GM19035 (cell line): ENCODE data around the gene TEAD2.

Source experiments
- ATAC-seq: cut with Tn5 transposase; IDR thresholded peaks from one replicate; pipeline ENCODE4 v1.9.1; 2021; ENCODE audit not compliant: unreplicated experiment

The TEAD2 gene

DNA sequence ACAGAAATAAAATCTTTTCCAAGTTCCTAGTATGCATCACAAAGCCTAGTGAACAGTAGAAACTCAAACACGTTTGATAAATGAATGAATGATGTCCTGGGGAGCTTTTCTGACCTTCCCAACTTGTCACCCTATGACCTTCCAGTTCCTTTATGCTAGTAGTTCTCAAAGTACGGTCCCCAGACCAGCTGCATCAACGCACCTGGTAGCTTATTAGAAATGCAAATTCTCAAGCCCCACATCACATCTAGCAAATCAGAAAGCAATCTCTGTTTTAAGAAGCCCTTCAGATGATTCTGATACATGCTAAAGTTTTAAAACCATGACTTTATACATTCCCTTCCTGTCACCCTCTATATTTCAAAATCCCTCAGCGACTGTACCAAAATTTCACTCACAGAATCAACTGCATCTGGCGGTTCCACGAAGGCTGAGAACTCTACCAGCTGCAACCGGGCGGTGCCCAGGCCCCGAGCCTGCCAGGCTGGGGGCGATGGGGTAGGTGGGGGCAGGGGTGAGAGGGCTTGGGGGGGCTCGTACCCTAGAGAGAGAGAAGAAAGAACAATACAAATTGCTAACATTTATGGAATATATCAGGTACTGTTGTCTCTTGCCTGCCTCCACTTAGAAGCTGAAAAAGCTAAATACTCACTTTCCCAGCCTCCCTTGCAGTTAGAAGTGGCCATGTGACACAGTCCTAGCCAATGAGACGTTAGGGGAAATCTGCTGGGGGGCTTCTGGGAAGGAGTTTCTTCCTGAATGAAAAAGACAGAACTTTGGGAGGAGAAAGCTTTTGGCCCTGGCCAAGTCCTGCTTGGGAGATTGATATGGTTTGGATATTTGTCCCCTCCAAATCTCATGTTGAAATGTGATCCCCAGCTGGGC lies 13.7 kb downstream of the TEAD2 start:
- no peak for ATAC-seq

DNA sequence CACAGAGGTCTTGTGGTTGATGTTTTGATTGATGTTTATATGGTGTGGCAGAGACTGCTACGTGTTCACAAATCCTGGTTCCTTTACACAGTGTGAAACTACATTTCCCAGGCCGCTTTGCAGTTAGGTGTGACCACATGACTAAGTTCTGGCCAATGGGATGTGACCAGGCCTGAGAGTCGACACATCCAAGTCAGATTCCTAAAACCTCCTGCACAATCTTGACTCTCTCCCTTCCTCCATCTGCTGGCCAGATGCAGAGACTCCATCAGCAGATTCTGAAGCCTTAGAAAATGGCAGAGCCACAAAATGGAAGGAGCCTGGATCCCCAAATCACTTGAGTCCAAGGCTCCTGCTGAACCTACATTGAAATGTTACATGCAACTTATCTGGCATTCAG lies 14.4 kb downstream of the TEAD2 start:
- ATAC-seq: no peak

DNA sequence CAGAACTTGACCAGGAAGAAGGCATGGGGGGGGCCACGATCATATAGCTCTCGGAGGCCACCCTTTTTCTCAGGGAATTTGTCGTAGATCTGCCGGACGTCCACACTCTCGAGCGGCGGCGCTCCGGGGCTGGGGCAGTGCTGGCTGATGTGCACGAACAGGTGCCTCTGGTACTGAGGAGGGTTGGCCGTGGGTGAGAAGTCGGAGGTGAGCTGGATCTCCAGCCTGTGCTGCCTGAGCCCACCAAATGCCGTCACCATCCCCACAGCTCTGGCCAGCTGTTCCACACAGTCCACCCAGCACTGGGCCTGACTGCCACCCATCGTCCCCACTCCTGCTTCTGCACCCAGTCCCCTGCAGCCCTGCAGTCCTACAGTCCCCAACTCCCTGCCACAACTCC lies 15.0 kb downstream of the TEAD2 start:
- ATAC-seq: no peak

DNA sequence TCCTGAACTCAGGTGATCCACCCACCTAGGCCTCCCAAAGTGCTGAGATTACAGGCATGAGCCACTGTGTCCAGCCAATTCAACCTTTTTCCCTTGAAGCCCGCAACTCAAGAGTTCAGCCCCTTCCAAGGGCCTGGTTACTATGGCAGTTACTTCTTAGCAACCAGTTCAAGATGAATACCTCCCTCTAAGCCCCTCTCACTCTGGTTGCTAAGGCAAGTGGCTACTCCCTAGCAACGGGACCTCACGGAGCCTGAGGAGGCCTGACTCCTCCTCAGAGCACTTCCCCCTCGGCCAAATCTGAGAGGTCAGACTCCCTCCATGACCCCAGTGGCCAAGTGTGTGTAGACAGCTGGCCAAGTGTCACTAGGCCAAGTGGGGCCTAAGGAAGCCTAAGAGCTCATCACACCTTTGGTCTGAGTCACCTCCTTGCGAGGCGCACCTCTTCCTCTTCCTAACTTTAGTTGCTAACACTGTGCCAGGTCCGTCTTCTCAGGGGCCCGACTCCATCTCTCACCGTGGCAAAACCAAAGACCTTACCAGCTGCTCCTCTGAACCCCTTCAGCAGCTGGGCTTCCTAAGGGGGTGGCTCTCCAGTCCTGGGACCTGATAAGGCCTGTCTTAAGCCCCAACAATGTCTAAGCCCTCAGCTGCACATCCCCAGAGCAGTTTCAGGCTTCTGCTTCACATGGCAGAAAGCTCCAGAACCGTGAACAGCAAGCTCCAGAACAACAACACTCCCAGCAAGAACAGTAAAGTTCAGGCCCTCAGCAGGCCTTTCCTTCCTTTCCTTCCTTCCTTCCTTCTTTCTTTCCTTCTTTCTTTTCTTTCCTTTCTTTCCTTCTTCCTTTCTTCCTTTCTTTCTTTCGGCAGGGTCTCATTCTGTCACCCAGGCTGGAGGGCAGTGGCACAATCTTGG lies 17.5 kb downstream of the TEAD2 start:
- ATAC-seq: no peak

DNA sequence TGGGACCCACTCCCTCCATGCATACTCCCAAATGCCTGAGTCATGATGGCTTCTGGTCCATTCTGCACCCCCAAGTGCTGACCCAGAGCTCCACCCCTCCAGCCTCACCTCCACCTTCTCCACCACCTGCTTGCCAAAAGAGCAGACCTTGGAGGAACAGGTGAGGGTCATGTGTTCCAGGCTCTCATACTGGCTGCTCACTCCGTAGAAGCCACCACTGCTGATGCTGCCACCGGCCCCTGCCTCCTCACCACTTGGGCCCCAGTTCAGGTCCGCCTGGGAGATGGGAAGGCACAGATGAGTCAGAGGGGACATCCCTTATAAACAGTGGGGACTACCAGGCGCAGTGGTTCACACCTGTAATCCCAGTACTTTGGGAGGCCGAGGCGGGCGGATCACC lies 19.1 kb downstream of the TEAD2 start:
- no peak for ATAC-seq

DNA sequence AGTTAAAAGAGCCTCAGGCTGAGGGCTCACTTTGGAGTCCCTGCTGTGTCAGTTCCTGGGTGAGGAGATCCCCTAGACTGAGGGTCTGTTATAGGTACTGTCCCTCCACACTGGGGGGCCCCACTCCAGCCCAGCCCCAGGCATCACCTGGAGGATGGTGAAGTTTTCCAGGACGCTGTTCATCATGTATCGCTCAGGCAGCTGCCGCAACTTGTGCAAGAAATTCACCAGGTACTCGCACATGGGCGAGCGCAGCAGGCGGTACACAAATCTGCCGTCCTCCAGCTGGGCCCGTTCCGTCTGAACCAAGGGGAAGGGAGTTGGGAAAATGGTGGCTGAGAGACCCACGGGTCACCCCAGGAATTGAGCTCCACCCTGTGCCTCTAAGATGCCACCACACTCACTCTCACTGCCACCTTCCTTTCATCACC lies 19.9 kb downstream of the TEAD2 start:
- no peak for ATAC-seq

DNA sequence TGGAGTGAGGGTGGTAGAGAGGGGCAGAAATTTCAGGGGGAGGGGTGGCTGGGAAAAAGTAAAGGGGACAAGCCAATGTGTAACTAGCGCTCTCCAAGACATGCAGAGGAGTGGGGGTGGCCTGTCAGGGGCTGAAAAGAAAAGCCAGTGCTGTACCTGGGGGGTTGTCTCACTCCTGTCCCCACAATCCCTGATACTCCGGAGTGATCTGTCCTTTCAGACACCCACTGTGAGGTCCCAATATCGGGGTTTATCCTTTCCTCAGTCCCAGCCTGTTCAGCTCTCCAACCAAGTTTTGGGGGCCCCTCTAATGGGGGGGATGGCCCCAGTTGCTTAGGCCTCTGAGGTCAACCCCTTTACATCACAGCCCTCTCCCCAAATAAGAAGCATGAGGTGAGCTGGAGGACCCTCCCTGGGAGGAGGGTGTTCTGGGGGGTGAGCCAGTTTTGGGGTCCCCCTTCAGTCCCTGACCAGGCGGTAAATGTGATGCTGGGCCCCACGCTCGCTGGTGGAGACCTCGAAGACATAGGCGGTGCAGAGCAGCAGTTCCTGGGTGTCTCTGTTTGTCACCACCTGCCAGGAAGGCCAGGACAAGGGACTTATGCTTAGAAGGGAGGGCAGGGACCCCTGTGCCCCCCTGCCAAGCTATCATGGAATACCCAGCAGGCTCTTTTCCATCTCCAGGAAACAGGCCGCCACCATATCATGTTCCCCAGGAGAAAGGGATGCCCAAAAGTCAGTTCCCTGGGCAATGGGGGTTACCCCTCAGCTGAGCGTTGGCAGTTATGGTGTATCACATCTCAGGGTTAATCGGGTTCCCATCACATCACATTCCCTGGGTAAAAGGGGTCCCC lies 21.1 kb downstream of the TEAD2 start:
- no peak for ATAC-seq

DNA sequence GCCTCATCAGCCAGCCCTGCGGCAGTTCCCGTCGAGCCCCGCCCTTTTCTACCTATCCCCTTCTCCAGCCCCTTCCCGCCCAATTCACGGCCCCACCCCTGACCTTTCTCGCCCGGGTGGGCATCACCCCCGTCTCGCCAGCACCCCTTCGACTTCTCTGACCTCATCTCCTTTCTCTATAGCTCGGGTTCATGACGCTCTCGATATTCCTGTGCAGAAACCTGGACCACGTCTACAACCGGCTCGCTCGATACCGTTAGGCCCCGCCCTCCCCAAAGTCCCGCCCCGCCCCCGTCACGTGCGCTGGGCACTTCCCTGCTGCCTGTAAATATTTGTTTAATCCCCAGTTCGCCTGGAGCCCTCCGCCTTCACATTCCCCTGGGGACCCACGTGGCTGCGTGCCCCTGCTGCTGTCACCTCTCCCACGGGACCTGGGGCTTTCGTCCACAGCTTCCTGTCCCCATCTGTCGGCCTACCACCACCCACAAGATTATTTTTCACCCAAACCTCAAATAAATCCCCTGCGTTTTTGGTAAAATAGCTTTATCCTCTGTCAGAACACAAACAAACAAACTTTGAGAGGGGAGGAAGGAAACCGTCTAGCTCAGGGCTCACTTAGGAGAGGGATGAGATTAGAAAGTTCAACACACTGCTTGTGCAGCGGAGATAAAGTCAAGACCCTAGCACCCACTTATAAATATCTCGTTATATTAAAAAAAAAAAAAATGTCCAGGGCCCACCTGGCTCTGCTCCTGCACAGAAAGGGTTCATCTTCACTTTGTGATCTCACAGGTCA lies 21.9 kb downstream of the TEAD2 start:
- peak; percentile 70 for ATAC-seq

DNA sequence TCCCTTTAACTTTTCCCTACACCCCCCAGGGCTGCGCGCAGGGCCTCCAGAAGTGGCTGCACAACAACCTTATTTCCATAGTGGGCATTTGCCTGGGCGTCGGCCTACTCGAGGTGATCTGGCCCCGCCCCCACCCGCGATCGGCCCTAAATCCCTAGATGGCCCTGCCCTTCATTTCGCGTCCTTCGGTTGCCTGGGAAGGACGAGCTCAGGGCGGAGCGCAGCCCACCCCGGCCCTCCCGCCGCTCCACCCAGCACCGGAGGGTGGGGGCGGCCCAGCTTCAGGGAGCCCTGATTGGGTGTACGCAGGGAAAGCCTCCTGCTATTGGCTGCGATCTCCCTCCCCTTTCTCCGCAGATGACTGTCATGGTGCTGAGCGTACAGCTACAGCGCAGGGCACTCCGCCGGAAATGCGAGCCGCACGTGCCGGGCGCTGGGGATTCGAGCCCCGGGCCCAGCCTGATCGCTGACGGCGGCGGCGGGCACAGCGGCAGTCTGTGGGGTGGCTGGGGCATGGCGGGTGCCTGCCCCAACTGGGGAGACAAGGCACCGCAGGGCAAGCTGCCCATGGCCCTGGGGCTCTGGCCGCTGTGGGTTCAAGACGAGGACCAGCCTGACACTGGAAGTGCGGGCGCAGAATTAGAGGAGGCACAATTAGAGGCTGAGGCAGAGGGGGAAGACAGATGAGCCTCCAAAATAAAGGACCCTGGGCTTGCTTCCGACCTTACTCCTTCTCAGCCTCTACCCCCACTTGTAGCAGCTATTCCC lies 22.7 kb downstream of the TEAD2 start:
- no peak for ATAC-seq

DNA sequence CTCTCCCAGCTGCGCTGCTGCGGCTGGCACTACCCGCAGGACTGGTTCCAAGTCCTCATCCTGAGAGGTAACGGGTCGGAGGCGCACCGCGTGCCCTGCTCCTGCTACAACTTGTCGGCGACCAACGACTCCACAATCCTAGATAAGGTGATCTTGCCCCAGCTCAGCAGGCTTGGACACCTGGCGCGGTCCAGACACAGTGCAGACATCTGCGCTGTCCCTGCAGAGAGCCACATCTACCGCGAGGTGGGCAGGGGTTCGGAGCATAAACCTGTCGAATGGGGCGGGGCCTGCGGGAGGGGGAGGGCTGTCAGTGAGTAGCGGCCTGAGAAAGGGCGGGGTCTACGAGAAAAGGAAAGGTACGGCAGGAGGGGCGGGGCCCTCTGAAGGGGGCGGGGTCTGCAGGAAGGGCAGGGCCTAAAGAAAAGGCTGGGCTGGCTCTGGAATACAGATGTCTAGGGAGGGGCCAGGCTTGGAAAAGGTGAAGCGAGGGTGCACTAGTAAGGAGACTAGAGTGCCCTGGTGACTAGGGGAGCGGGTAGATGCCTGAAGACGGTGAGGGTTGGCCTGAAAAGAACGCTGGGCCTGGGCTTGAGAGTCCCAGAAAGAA lies 23.4 kb downstream of the TEAD2 start:
- no peak for ATAC-seq

DNA sequence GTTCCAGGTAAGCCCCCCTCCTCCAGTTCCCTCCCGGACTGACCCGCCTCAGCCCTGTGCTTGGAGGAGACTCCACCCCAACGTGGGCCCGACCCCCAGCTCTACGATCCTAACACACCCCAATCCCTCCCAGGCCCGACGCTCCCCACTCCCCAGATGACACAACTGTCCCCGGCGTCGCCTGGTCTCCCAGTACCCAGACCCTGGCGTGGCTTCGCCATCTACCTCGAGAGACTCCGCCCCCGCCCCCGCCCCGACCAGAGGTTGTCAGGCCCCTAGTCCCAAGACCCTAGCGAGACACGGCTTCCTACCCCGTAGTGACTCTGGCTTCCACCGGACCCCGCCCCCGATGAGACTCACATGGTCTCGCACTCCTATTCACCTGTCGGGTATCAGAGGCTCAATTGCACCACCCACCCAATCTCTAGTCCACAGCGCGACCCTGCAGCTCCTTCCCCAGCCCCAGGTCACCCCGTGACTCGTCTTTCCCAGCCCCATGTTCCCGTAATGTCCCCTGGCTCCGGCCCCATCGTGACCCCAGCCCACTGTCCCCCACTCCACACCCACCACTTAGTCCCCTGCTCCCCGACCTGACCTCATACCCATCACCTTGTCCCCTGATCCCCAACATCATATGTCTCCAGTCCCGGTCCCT lies 24.1 kb downstream of the TEAD2 start:
- no peak for ATAC-seq

DNA sequence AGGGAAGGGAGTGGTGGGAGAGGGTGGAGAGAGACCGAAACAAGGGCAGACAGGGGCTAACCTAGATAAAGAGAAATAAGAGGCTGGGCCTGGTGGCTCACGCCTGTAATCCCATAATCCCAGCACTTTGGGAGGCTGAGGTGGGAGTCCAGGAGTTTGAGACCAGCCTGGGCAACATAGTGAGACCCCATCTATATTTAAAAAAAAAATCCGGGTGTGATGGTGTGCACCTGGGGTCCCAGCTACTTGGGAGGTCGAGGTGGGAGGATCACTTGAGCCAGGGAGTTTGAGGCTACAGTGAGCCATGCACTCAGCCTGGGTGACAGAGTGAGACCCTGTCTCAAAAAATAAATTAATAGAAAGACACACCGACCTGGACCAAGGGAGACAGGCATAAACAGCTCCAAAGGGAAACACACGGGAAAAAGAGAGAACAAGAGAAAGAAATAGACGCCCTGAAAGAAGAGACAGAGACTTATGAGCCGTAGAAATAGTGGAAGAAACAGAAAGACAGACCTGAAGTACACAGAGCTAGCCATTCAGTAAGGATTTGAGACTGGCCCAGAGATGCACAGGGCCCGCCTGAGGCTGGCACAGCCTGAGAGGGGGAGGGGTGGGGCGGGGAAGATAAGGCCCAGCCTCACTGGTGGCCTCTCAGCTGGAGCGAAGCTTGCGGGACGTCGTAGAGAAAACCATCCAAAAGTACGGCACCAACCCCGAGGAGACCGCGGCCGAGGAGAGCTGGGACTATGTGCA lies 24.8 kb downstream of the TEAD2 start:
- ATAC-seq: no peak

DNA sequence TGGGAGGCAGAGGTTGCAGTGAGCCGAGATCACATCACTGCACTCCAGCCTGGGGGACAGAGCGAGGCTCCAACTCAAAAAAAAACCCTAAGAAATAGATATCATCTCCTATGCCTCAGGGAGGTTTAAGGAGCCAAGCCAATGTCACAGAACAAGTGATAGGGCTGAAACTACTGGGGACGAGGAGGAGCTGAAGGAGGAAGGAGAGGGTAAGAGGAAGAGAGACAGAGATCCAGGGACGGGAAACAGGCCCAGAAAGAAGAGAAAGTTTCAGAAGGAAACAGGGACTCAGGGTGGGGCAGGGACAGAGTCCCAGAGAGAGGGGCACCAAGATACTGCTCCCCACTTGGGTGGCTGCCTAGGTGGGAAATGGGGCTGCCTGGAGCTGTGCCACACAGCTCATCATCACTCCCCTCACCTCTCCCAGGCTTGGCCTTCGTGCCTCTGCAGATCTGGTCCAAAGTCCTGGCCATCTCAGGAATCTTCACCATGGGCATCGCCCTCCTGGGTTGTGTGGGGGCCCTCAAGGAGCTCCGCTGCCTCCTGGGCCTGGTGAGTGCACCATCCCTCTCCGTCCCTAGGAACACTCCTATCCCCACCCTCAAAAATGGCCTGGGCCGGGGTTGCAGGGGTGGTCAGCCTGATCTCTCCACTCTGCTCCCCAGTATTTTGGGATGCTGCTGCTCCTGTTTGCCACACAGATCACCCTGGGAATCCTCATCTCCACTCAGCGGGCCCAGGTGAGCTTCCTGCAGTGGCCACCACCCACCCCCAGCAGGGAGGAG lies 25.5 kb downstream of the TEAD2 start:
- ATAC-seq: no peak

DNA sequence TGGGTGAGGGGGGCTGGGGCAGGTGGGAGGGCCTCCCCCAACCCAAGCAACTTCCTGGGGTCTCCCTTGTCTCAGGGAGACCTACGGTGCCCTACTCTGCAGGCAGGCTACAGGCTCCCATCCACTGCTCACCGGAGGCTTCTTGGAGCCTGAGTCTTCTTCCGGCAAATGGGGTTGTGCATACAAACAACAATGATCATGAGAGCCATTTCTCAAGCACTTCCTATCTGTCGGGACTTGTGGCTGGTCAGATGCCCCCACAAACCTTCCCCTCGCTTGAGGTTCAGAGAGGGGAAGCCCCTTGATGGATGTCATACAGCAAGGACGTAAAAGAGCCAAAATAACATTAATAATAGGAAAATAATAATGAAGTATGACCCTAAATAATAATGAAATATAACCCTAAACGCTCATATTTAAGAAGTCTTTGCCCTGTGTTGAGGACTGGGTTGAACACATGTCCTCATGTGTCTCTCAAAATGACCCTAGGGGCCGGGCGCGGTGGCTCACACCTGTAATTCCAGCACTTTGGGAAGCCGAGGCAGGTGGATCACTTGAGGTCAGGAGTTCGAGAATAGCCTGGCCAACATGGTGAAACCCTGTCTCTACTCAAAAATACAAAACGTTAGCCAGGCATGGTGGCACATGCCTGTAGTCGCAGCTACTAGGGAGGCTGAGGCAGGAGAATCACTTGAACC lies 26.3 kb downstream of the TEAD2 start:
- ATAC-seq: no peak

DNA sequence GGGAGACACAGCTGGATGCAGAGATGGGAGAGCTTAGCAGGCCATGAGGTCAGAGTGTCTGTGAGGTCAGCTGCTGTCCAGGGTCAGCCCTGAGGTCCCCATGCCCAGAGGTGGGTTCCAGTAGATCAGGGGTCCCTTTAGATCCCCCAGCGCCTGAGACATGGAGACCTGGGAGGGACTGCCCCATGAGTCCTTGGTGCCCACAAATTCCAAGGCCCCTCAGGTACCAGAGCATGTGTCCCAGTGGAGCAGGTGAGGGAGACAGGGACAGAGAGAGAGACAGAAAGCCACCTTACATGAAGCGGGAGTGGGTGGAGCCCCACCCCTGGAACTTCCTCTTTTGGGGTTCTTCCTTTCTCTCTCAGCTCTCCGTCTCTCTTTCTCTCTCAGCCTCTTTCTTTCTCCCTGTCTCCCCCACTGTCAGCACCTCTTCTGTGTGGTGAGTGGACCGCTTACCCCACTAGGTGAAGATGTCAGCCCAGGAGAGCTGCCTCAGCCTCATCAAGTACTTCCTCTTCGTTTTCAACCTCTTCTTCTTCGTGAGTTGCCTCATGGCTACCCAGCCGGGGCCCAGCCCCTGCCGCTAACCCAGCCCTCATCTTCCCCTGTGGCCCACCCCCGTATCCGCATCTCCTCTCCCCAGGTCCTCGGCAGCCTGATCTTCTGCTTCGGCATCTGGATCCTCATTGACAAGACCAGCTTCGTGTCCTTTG lies 27.0 kb downstream of the TEAD2 start, which contains the start of gene CD37:
TSS of gene CD37 (plus strand) at position 336 of the 713 bp plus-strand sequence. CDS start at position 471, 135 bp downstream.
- no peak for ATAC-seq
